OCI-LY3 (cell line): ENCODE results near the gene EPC1.

Source experiments
- EZH2phosphoT487 ChIP-seq: fragments of 200-600 bp; shearing (Covaris generic); IDR thresholded peaks from 2 replicates; pipeline ENCODE4 v1.6.1; 2018; ENCODE audit warnings: antibody characterized with exemption, mixed run types, low read depth
- TF ChIP-seq, protein P1 (sequence below): fragments of 200-600, 300-600 bp; sonication (generic); IDR thresholded peaks from 2 replicates; pipeline ENCODE4 v1.5.1; 2014; ENCODE audit warnings: antibody characterized with exemption, low read length, low read depth

DNA sequence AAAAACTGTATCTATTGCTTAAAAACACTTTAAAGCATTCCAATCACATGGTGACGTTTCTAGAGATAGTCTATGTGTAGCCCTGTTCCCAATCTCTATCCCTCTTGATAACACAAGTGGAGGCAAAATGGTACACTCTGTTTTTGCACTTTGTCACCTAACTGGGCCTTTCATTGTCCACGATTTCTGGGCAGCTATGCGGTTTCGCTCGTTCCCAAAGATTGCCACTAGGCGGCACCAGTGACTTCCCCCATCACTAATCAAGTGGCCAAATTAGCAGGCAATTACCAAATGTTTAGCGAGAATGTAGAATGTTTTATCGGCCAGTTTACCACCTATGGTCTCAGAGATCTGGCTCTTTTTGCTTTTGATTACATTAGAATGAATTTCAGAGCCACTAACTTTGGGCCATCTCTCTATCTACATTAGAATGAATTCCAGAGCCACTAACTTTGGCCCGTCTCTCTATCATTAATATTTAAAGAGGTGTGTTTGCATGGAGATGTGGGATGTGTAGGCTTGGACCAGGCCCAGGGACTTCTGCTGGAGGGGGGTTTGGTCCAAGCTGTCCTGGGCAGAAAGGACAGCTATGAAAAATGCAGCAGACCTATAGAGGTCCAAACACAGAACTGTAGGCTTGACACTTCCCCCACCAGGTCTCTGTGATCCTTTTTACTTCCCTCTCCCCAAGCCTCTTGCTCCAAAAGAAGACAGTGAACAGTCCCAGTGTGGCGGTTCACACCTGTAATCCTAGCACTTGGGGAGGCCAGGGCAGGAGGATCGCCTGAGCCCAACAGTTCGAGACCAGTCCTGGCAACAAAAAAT, 90.1 kb downstream of the EPC1 start:
- TF ChIP-seq, protein P1, sequence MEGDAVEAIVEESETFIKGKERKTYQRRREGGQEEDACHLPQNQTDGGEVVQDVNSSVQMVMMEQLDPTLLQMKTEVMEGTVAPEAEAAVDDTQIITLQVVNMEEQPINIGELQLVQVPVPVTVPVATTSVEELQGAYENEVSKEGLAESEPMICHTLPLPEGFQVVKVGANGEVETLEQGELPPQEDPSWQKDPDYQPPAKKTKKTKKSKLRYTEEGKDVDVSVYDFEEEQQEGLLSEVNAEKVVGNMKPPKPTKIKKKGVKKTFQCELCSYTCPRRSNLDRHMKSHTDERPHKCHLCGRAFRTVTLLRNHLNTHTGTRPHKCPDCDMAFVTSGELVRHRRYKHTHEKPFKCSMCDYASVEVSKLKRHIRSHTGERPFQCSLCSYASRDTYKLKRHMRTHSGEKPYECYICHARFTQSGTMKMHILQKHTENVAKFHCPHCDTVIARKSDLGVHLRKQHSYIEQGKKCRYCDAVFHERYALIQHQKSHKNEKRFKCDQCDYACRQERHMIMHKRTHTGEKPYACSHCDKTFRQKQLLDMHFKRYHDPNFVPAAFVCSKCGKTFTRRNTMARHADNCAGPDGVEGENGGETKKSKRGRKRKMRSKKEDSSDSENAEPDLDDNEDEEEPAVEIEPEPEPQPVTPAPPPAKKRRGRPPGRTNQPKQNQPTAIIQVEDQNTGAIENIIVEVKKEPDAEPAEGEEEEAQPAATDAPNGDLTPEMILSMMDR = peak; percentile 83
- TF ChIP-seq EZH2phosphoT487 = no peak
